Measurements from ENCODE around the gene ADORA1. TPM values are rescaled to one million over a fixed set of nuclear protein-coding genes. Genes with fewer than 3 reads are reported as not detected.

The ADORA1 gene
- total and polyA plus RNA-seq, 2 of the 13 experiments (the other 11 are each of a cell fraction or from before 2014, with no cell fraction given): 0.11 TPM; not detected in 1

DNA sequence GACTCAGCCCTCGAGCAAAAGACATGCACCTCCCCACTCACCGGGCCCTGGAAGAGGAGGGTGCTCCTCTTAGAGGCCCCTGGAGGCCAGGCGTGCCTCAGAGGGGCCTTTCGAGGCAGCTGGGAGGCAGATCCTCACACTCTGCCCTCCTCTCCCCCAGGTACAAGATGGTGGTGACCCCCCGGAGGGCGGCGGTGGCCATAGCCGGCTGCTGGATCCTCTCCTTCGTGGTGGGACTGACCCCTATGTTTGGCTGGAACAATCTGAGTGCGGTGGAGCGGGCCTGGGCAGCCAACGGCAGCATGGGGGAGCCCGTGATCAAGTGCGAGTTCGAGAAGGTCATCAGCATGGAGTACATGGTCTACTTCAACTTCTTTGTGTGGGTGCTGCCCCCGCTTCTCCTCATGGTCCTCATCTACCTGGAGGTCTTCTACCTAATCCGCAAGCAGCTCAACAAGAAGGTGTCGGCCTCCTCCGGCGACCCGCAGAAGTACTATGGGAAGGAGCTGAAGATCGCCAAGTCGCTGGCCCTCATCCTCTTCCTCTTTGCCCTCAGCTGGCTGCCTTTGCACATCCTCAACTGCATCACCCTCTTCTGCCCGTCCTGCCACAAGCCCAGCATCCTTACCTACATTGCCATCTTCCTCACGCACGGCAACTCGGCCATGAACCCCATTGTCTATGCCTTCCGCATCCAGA lies 37.7 kb downstream of the ADORA1 start:
- Histone ChIP-seq H3K79me2 (ENCODE audit: insufficient read depth, low read length) (no peaks in the 10 kb centered on the region), H3K4me2 (ENCODE audit: low read depth, low read length) (no peak overlapping the region), H3K27me3 (ENCODE audit: control insufficient read depth in 1 of 2, insufficient read depth in 2 of 2, low read length in 2 of 2) (peaks cover 1 to 6% of the 10 kb centered on the region in 2 experiments; a peak in 2 of 5 replicates), H2AFZ (ENCODE audit: low read length) (no peak overlapping the region), H3K27ac (ENCODE audit: extremely low read length, insufficient read depth, low read length) (no peak overlapping the region), H3K36me3 (replicated peaks in 1 of 2; ENCODE audit: control insufficient read depth in 1 of 2, insufficient read depth in 2 of 2, low read length in 2 of 2) (no peaks in the 10 kb centered on the region), H3K9me3 (ENCODE audit: low read length) (no peaks in the 10 kb centered on the region), H3K4me3 (replicated peaks in 1 of 3; ENCODE audit: insufficient read depth in 1 of 3, low read depth in 2 of 3, low read length in 3 of 3) (no peak overlapping the region), H3K4me1 (ENCODE audit: insufficient read depth, low read length) (no peaks in the 10 kb centered on the region), H4K20me1 (ENCODE audit: insufficient read depth, low read length) (no peaks in the 10 kb centered on the region), H3K9ac (ENCODE audit: insufficient read depth, low read depth, low read length) (no peak overlapping the region)
- no TSS peak for BruUV-seq (replicated peaks)
- no peak for DNase-seq (ENCODE audit: low spot score)
- ChIA-PET CTCF (ENCODE audit: low intra/inter-chr PET ratio, low total read pairs) (no interaction called here), POLR2A (no interaction called here)
- intact Hi-C loops (cut with micrococcal nuclease; ENCODE audit: unreplicated experiment): no loop called here
- TF ChIP-seq ZKSCAN5 (CRISPR knock-in tag; IDR thresholded peaks at IDR 0.05) (no peak), CHCHD3 (CRISPR knock-in tag; IDR thresholded peaks at IDR 0.05) (no peak)
- TF ChIP-seq, protein P1, sequence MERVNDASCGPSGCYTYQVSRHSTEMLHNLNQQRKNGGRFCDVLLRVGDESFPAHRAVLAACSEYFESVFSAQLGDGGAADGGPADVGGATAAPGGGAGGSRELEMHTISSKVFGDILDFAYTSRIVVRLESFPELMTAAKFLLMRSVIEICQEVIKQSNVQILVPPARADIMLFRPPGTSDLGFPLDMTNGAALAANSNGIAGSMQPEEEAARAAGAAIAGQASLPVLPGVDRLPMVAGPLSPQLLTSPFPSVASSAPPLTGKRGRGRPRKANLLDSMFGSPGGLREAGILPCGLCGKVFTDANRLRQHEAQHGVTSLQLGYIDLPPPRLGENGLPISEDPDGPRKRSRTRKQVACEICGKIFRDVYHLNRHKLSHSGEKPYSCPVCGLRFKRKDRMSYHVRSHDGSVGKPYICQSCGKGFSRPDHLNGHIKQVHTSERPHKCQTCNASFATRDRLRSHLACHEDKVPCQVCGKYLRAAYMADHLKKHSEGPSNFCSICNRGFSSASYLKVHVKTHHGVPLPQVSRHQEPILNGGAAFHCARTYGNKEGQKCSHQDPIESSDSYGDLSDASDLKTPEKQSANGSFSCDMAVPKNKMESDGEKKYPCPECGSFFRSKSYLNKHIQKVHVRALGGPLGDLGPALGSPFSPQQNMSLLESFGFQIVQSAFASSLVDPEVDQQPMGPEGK (CRISPR knock-in tag; IDR thresholded peaks at IDR 0.05): no peak
- TF ChIP-seq, protein P2, sequence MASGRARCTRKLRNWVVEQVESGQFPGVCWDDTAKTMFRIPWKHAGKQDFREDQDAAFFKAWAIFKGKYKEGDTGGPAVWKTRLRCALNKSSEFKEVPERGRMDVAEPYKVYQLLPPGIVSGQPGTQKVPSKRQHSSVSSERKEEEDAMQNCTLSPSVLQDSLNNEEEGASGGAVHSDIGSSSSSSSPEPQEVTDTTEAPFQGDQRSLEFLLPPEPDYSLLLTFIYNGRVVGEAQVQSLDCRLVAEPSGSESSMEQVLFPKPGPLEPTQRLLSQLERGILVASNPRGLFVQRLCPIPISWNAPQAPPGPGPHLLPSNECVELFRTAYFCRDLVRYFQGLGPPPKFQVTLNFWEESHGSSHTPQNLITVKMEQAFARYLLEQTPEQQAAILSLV (CRISPR knock-in tag; IDR thresholded peaks at IDR 0.05; ENCODE audit: borderline replicate concordance): no peak
- no peak for ATAC-seq
- 58% methylated on average over 16 of the region's 28 CpGs for WGBS (ENCODE audit: low lambda C conversion rate)
- in situ Hi-C loops (cut with HindIII; ENCODE audit: extremely low pct_ligation_motif_present, low pct_unique_long_range_greater_than_20kb): loop anchor here (5.0 kb wide), 1 partner anchor 52 kb away; no protein-coding TSS in a partner anchor
- FAIRE-seq: no peak

Measured in HepG2 (cell line).